ENCODE results near the gene TLR8.

TLR8 gene

GRCh38 chrX:12970691-12971202, 64.3 kb downstream of the TLR8 start:
- DNase-seq: peak; percentile 66

- DNase-seq: no peak
Observed at GRCh38 chrX:12971282-12972003, 65.0 kb downstream of the TLR8 start.

GRCh38 chrX:12972243-12972642, 65.8 kb downstream of the TLR8 start:
- no peak for DNase-seq
